CD14-positive monocyte (primary cell): ENCODE measurements around the gene CDCA4. TPM values are rescaled to one million over a fixed set of nuclear protein-coding genes. Genes with fewer than 3 reads are reported as not detected.
A peak's percentile ranks its signal among the peaks of the same experiment; 100 is the strongest.

ENCODE experiments used
- DNase-seq, 3 donors: peaks; one replicate each; pipeline ENCODE4 v3.0.0-alpha.2; 2011 to 2022
- H2AFZ ChIP-seq: 2 replicates; pipeline ENCODE4 v1.6.0; 2012; ENCODE audit warnings: mild to moderate bottlenecking, low read depth, low read length, inconsistent platforms; ENCODE audit not compliant: insufficient read depth, poor library complexity, severe bottlenecking
- H3K27ac ChIP-seq, 2 donors: 1 replicate in 1 of 2; 2 replicates in 1 of 2; pipeline ENCODE4 v1.5.1; 2012 to 2013; ENCODE audit warnings: low read length in 2 of 2, control low read depth in 1 of 2, inconsistent platforms in 1 of 2, low read depth in 1 of 2, mild to moderate bottlenecking in 1 of 2
- H3K27me3 ChIP-seq, 2 donors: one replicate each; pipeline versions ENCODE4 v1.6.0 to v1.6.1; 2011 to 2013; ENCODE audit warnings: low read length in 2 of 2; ENCODE audit not compliant: control insufficient read depth in 2 of 2, insufficient read depth in 2 of 2
- H3K36me3 ChIP-seq, 2 donors: replicated peaks in 1 of 2; 1 replicate in 1 of 2; 2 replicates in 1 of 2; pipeline versions ENCODE4 v1.5.1 to v1.6.1; 2012 to 2013; ENCODE audit warnings: low read length in 2 of 2, control low read depth in 1 of 2, inconsistent platforms in 1 of 2, mild to moderate bottlenecking in 1 of 2; ENCODE audit not compliant: insufficient read depth in 2 of 2, control insufficient read depth in 1 of 2
- H3K4me1 ChIP-seq, 2 donors: 1 replicate in 1 of 2; 2 replicates in 1 of 2; pipeline versions ENCODE4 v1.5.1 to v1.6.1; 2012 to 2013; ENCODE audit warnings: low read length in 2 of 2, control low read depth in 1 of 2, inconsistent platforms in 1 of 2, mild to moderate bottlenecking in 1 of 2, moderate library complexity in 1 of 2; ENCODE audit not compliant: insufficient read depth in 2 of 2, control insufficient read depth in 1 of 2
- H3K4me2 ChIP-seq: replicated peaks from 2 replicates; pipeline ENCODE3; 2012; ENCODE audit warnings: low read length, moderate library complexity, mild to moderate bottlenecking; ENCODE audit not compliant: poor library complexity, severe bottlenecking; ENCODE audit errors: extremely low read depth
- H3K4me3 ChIP-seq, 3 experiments: fragments of 200-600 bp in 1 of 3; sonication (generic) in 1 of 3; replicated peaks in 1 of 3; 1 replicate in 2 of 3; 2 replicates in 1 of 3; pipeline ENCODE4 v1.5.1; 2011 to 2013; ENCODE audit warnings: low read length in 3 of 3, mild to moderate bottlenecking in 3 of 3, control low read depth in 2 of 3, low read depth in 2 of 3, inconsistent platforms in 1 of 3, moderate library complexity in 1 of 3
- H3K79me2 ChIP-seq: 2 replicates; pipeline ENCODE4 v1.6.0; 2012; ENCODE audit warnings: mild to moderate bottlenecking, control low read depth, inconsistent platforms, low read length, moderate library complexity; ENCODE audit not compliant: insufficient read depth
- H3K9ac ChIP-seq: 2 replicates; pipeline ENCODE4 v1.6.0; 2017; ENCODE audit warnings: low read length, mild to moderate bottlenecking; ENCODE audit not compliant: insufficient read depth, poor library complexity, severe bottlenecking
- H3K9me3 ChIP-seq, 2 donors: replicated peaks in 1 of 2; 1 replicate in 1 of 2; 2 replicates in 1 of 2; pipeline versions ENCODE4 v1.5.1 to v1.6.1; 2012 to 2013; ENCODE audit warnings: low read length in 2 of 2, control low read depth in 1 of 2; ENCODE audit not compliant: control insufficient read depth in 1 of 2, insufficient read depth in 1 of 2
- H4K20me1 ChIP-seq: 2 replicates; pipeline ENCODE4 v1.6.0; 2012; ENCODE audit warnings: mild to moderate bottlenecking, low read length, control low read depth, moderate library complexity; ENCODE audit not compliant: insufficient read depth
- H3K27ac Mint-ChIP-seq, 7 donors: one replicate each; pipeline ENCODE4 v1.8.0; 2020; ENCODE audit warnings: mild to moderate bottlenecking in 7 of 7, mixed read lengths in 7 of 7, moderate library complexity in 6 of 7, inconsistent platforms in 2 of 7
- H3K27me3 Mint-ChIP-seq, 3 donors: one replicate each; pipeline ENCODE4 v1.8.0; 2021 to 2022; ENCODE audit warnings: low read depth in 3 of 3, mild to moderate bottlenecking in 3 of 3, mixed read lengths in 3 of 3, moderate library complexity in 3 of 3, inconsistent platforms in 1 of 3
- H3K36me3 Mint-ChIP-seq, 2 donors: one replicate each; pipeline ENCODE4 v1.8.0; 2020; ENCODE audit warnings: mixed read lengths in 2 of 2, inconsistent platforms in 1 of 2, mild to moderate bottlenecking in 1 of 2
- H3K4me1 Mint-ChIP-seq: one replicate; pipeline ENCODE4 v1.8.0; 2020; ENCODE audit warnings: mild to moderate bottlenecking, mixed read lengths
- H3K4me3 Mint-ChIP-seq, 2 donors: one replicate each; pipeline ENCODE4 v1.8.0; 2020; ENCODE audit warnings: mild to moderate bottlenecking in 2 of 2, mixed read lengths in 2 of 2, moderate library complexity in 1 of 2
- H3K9me3 Mint-ChIP-seq, 7 donors: one replicate each; pipeline ENCODE4 v1.8.0; 2020 to 2022; ENCODE audit warnings: mixed read lengths in 7 of 7, mild to moderate bottlenecking in 6 of 7, moderate library complexity in 6 of 7, inconsistent platforms in 2 of 7
- WGBS: methylation state at CpG from one replicate; pipeline ENCODE4 v1.1.5; 2013; ENCODE audit warnings: missing lambda C conversion rate; ENCODE audit not compliant: insufficient coverage; 5-methylcytosine and 5-hydroxymethylcytosine counted together
- intact Hi-C, 2 donors: fragments of 100-400 bp; cut with micrococcal nuclease; formaldehyde crosslinking; loops; one replicate each; pipeline versions ENCODE4 v1.15.0 to v1.15.1; 2023
- polyA plus RNA-seq, 3 donors: library from polyadenylated mRNA; depleted of rRNA in 1 of 3; unstranded in 2 of 3; stranded (reverse) in 1 of 3; fragments of 300-500 nt in 2 of 3; fragments of >200 nt in 1 of 3; fragmentation: Illumina TruSeq in 2 of 3; gene quantifications; 1 replicate in 2 of 3; 2 replicates in 1 of 3; pipeline ENCODE4 v1.2.3, GENCODE V29; 2012 to 2021
- TF ChIP-seq, protein P1 (sequence below): fragments of 200-600 bp; IDR thresholded peaks from one replicate; pipeline ENCODE4 v1.8.0; 2022; ENCODE audit warnings: antibody characterized with exemption, mild to moderate bottlenecking

CDCA4 gene
- polyA plus RNA-seq, 3 donors = 8.6 to 12.0 (median 11.6) TPM

DNA sequence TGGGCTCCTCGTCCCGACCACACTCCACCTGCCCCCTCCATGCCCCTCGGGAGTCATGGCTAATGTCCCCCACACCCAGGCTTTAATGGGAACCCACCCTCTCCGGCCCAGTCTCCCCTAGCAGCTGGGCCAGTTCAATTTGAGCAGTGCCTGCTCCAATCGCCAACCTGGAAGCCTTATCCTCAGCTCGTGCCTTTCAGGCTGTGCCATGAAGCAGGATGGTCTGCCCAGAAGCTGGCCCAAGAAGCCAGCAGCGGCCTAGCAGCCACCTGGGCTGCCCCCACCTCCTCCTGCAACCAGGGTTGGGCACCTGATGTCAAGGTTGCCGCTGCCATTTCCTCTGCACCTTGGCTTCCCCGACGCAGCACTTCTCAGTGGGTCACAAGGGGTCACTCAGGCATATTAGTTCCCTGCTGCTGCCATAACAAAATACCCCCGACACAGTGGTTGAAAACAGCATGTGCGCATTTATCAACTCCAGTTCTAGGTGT, 37.6 kb downstream of the CDCA4 start:
- no peaks in the 10 kb centered on the region for H4K20me1 ChIP-seq
- peak overlapping the region in 3 of 7 donors; percentile 12 to 56 (median 26) for H3K27ac Mint-ChIP-seq
- H3K27me3 ChIP-seq = peaks cover 7 to 22% of the 10 kb centered on the region in 2 donors
- H3K36me3 Mint-ChIP-seq = no peaks in the 10 kb centered on the region
- no peaks in the 10 kb centered on the region for H3K36me3 ChIP-seq
- no peaks in the 10 kb centered on the region for H3K9me3 ChIP-seq
- H3K4me1 ChIP-seq = peaks cover 23 to 24% of the 10 kb centered on the region in 2 donors
- no peak overlapping the region for H2AFZ ChIP-seq
- H3K9ac ChIP-seq = no peak overlapping the region
- no peaks in the 10 kb centered on the region for H3K79me2 ChIP-seq
- peaks cover 23 to 38% (median 24%) of the 10 kb centered on the region in 3 donors for H3K27me3 Mint-ChIP-seq
- WGBS = 95% methylated on average over 8 of the region's 12 CpGs
- peak in 1 of 3 donors; percentile 2 for DNase-seq
- intact Hi-C loops = loop anchor here in 1 of 2 donors (10.0 kb wide), 1 partner anchor 188 kb away; the partner anchor contains the start of gene AKT1
- no peak overlapping the region for H3K4me3 ChIP-seq
- peaks cover 20% of the 10 kb centered on the region for H3K4me1 Mint-ChIP-seq
- H3K27ac ChIP-seq = no peak overlapping the region
- peaks cover 0 to 4% (median 2%) of the 10 kb centered on the region in 7 donors for H3K9me3 Mint-ChIP-seq
- H3K4me2 ChIP-seq = no peak overlapping the region
- TF ChIP-seq, protein P1, sequence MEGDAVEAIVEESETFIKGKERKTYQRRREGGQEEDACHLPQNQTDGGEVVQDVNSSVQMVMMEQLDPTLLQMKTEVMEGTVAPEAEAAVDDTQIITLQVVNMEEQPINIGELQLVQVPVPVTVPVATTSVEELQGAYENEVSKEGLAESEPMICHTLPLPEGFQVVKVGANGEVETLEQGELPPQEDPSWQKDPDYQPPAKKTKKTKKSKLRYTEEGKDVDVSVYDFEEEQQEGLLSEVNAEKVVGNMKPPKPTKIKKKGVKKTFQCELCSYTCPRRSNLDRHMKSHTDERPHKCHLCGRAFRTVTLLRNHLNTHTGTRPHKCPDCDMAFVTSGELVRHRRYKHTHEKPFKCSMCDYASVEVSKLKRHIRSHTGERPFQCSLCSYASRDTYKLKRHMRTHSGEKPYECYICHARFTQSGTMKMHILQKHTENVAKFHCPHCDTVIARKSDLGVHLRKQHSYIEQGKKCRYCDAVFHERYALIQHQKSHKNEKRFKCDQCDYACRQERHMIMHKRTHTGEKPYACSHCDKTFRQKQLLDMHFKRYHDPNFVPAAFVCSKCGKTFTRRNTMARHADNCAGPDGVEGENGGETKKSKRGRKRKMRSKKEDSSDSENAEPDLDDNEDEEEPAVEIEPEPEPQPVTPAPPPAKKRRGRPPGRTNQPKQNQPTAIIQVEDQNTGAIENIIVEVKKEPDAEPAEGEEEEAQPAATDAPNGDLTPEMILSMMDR = no peak
- no peak overlapping the region for H3K4me3 Mint-ChIP-seq

DNA sequence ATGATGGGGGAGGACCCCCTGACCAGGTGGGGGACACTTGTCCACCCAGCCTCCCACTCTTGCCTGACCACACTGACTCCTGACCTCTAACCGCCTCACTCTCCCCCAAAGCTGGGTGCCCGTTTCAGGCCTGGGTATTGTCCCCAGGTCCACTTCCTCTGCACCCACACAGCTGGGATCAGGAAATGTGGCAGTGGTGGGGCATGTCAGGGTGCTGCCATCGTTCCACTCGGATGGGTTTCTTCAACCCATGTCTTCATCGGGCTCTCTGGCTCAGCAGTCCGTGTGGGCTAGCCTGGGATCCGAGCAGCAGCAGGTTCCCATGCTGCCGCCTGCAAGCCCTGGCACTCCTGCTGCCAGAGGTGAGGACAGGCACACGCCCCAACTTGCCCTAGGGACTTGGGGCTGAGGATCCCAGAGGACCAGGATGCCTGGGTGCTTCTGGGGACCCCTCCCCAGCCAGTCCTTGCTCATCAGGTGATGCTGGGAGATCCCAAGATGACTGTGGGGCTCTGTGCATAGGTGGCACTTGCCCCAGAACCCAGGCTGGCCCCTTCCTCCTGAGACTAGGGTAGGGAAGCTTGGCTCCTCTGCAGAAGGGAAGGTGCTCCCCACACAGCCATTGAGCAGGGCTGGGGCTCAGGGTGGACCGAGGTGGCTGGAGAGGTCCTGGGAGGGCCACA, 38.2 kb downstream of the CDCA4 start:
- Mint-ChIP-seq H3K27me3 (peaks cover 24 to 40% (median 26%) of the 10 kb centered on the region in 3 donors), H3K4me3 (no peak overlapping the region), H3K36me3 (peaks cover 0 to under 1% of the 10 kb centered on the region in 2 donors), H3K4me1 (peaks cover 20% of the 10 kb centered on the region), H3K9me3 (peaks cover 0 to 5% (median 2%) of the 10 kb centered on the region in 7 donors), H3K27ac (peak overlapping the region in 1 of 7 donors; percentile 37)
- TF ChIP-seq, protein P1 = no peak
- 94% methylated on average over 8 of the region's 10 CpGs for WGBS
- Histone ChIP-seq H3K9ac (no peak overlapping the region), H3K4me3 (no peak overlapping the region), H3K9me3 (no peaks in the 10 kb centered on the region), H3K4me1 (peaks cover 22 to 28% of the 10 kb centered on the region in 2 donors), H3K36me3 (no peaks in the 10 kb centered on the region), H3K79me2 (no peaks in the 10 kb centered on the region), H2AFZ (no peak overlapping the region), H3K27ac (no peak overlapping the region), H3K4me2 (no peak overlapping the region), H3K27me3 (peaks cover 8 to 23% of the 10 kb centered on the region in 2 donors), H4K20me1 (no peaks in the 10 kb centered on the region)
- intact Hi-C loops = loop anchor here in 1 of 2 donors (10.0 kb wide), 1 partner anchor 188 kb away; the partner anchor contains the start of gene AKT1
- peak in 1 of 3 donors; percentile 3 for DNase-seq
